Cardiac fibroblast (primary cell): ENCODE measurements around the gene RGL2.
A peak's percentile ranks its signal among the peaks of the same experiment; 100 is the strongest.

Source experiments
- DNase-seq, 2 donors: peaks; one replicate each; pipeline versions ENCODE4 v3.0.0 to v3.0.0-alpha.2; 2010; ENCODE audit warnings: low read depth in 2 of 2
- H3K4me3 ChIP-seq, 2 donors: replicated peaks in 1 of 2; 1 replicate in 1 of 2; 2 replicates in 1 of 2; pipeline ENCODE4 v1.5.1; 2011; ENCODE audit warnings: low read depth in 2 of 2, low read length in 2 of 2, mild to moderate bottlenecking in 2 of 2, moderate library complexity in 1 of 2
- TF ChIP-seq, protein P1 (sequence below): IDR thresholded peaks from one replicate; pipeline ENCODE4 v1.5.1; 2011; ENCODE audit warnings: low read depth, mild to moderate bottlenecking, low read length, inconsistent platforms

The RGL2 gene

DNA sequence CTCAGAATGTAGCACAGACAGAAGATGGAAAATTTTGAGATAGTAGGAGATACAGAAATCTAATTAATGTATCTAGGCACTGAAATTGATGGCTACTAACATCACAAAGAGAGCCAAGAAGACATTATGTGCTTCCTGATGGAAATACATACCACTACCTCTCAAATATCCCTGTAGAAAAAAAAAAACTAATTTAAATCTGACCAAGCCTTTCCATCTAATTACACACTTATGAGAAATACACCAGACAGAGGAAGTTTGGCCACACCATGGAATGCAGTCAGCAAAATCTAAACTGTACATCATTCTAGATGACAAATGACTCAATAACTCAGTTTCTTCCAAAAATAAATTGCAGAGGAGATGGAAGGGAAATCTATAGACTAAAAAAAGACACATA lies 46.0 kb downstream of the RGL2 start:
- H3K4me3 ChIP-seq: no peak overlapping the region
- peak in 1 of 2 donors; percentile 38 for DNase-seq
- TF ChIP-seq, protein P1, sequence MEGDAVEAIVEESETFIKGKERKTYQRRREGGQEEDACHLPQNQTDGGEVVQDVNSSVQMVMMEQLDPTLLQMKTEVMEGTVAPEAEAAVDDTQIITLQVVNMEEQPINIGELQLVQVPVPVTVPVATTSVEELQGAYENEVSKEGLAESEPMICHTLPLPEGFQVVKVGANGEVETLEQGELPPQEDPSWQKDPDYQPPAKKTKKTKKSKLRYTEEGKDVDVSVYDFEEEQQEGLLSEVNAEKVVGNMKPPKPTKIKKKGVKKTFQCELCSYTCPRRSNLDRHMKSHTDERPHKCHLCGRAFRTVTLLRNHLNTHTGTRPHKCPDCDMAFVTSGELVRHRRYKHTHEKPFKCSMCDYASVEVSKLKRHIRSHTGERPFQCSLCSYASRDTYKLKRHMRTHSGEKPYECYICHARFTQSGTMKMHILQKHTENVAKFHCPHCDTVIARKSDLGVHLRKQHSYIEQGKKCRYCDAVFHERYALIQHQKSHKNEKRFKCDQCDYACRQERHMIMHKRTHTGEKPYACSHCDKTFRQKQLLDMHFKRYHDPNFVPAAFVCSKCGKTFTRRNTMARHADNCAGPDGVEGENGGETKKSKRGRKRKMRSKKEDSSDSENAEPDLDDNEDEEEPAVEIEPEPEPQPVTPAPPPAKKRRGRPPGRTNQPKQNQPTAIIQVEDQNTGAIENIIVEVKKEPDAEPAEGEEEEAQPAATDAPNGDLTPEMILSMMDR: no peak

DNA sequence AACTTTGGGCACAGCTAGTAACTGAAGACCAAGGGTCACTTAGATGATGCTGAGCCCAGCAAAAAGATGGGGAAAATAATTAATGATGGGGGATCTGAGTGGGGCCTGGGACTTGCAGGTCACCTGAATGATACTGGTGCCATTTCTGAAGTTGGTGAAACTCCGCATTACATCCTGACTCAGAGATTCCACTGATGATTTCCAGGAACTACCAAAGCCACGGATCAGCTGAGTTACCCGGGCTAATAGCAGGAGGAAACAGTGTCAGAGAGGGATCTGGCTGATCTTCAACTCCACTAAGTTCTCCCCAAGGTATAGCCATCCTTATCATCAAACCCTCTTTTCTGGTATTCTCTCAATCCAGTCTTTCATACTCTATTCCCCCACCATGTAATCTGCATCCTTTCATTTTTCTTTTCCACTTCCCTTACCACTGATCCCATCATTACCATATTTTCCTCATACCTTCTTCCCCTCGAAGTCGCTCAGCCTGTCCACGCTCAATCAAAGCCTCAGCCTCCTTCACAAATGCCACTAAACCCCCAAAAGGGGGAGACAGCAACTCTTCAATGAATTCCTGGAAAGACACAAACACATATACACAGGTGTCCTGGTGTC lies 47.2 kb downstream of the RGL2 start:
- H3K4me3 ChIP-seq: no peak overlapping the region
- peak in 1 of 2 donors; percentile 18 for DNase-seq
- TF ChIP-seq, protein P1: no peak

DNA sequence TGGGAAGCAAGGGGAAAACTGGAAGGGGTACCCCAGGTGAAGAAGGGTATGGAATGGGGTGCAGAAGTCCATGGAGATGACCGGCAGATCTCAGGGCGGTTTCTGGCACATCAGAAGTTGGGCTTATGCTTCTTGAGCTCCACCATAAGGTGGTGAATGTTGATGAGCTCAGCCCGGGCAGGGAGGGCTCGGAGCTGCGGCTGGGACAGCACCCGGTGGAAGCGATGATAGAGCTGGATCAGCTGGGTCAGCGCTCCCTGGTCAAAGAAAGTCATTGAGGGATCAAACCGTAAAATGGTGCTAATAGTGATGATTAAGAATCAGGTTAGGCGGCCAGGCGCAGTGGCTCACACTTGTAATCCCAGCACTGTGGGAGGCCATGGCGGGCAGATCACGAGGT lies 48.0 kb downstream of the RGL2 start:
- peak overlapping the region in 1 of 2 donors; percentile 2 for H3K4me3 ChIP-seq
- no peak for DNase-seq
- TF ChIP-seq, protein P1: no peak

DNA sequence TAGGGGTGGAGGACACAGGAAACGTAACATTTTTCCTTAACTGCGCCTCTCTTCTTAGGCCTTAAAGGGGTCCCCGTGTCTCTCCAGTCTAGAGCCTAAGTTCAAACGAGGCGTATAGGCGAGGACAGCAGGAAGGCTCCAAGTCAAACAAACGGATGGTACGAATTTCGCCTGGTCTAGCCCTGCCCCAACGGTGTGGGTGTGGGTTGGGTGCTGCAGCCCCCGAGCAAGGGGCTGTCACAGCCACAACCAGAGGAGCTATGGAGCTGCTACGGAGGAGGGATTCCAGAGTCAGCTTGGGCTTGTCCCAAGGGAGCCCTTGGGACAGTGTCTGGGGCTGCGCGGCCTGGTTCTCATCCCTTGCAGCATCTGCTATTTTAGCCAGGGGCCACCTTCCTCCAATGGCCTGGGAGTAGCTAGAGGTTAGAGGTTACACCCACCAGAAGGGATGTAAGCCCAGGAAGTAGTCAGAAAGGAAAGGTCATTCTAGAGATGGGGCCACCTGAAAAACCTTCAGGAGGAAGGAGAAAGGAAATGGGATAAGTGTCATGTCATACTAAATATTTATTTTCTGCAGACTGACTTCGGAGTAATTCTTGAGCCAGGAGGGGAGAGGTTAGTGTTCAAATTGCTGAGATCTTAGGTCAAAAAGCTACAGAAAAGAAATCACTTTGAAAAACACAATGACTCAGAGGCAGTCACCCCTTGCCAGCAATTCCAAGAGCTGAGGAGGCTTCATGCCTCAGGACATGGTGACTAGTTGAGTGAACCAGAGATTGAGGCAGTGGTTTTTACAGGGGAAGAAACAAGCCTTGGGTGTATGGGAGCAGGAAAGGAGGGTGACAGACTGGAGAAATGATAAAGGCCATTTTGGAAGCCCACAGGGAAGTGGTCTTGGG lies 48.8 kb downstream of the RGL2 start:
- TF ChIP-seq, protein P1: no peak
- DNase-seq: peak; percentile 69 to 88
- H3K4me3 ChIP-seq: peak overlapping the region; percentile 57 to 72

DNA sequence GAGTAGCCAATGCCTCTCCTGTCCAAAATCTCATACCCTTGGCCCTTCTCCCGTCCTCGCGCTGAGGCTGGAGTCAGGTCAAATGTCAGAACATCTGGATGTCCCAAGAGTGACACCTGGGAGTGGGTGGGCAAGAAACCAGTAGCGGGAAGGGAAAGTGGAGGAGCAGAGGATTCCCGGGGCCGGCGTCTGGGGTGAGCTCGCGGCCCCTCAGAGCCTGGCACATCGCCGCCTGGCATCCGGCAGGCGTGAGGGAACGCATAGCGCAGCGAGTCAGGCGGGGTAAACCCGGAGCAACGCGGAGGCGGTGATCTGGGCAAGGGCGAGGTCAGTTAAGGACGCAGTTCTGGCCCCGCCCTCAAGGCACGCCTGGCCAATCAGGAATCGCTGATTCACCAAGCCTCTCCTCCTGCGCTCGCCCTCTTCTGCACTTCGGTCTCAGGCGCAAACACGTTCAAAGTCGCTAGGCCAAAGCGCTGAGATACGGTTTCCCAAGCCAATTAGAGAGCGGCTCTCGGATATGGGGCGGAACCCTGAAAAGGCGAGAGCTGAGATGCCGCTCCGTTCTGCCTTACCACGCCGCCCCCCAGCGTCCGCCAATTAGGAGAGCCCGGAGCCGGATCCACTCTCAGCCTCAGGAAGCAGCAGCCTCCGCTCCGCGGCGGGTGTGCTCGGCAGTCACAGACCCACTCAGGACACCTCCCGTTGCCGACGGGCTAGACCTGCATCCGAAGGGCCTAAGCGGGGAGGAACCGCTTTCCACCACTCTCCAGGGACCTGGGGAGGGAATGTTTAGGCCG lies 49.6 kb downstream of the RGL2 start:
- TF ChIP-seq, protein P1: no peak
- DNase-seq: peak; percentile 100
- peak overlapping the region; percentile 57 to 72 for H3K4me3 ChIP-seq

DNA sequence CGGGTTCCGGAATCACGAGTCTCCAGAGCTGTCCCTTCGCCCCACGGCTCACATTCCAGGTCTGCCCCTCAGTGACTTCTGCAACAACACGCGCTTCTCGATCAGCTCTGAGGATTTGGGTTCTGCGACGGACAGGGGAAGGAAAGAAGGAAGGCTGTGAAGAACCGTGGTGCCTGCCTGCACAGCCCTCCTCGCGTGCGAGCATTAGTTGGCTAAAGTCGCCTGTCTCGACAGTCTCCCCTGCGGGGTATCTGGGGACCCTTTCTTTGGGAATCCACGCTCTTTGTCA lies 50.2 kb downstream of the RGL2 start:
- peak; percentile 64 to 72 for DNase-seq
- peak overlapping the region; percentile 49 to 57 for H3K4me3 ChIP-seq
- TF ChIP-seq, protein P1: no peak
